ENCODE measurements around the gene LRRIQ4.
A peak's percentile ranks its signal among the peaks of the same experiment; 100 is the strongest.

DNA sequence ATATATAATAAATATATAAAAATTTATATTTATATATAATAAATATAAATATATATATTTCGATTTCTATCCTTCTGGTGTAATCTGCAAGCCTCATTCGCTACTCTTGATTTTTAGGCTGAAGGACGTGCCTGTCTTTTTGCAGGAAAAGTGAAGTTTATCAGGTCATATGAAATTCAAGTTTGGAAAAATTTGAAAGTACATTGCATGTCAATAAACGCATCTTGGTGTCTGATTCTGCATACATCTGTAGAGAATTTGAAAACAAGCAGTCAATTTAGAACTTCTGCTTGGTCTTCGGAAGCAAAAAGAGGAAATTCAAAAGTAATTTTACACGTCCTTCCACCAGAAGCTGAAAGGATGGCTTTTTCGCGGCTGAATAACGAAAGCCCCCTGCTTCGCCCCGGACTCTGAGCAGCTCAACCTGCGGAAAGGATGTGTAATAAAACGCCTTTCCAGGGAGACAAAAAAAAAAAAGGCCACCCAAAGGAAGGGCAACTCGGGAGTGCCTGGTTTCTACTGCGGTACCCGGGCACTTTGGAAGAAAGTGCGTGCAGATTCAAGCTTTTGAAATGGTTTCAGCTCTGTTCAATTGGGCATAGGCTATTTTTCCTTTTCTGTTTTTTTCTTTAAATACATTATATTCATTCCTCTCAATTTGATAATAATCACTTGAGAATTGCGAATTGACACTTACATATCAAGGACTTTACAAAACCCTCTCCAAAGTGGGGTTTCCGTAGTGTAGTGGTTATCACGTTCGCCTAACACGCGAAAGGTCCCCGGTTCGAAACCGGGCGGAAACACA is 41.0 kb upstream of the LRRIQ4 start:
- no peak for TF ChIP-seq NFIC (IDR thresholded peaks at IDR 0.05)
- TF ChIP-seq, protein P1, sequence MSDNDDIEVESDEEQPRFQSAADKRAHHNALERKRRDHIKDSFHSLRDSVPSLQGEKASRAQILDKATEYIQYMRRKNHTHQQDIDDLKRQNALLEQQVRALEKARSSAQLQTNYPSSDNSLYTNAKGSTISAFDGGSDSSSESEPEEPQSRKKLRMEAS (IDR thresholded peaks at IDR 0.05) = no peak
- 0 out of 2 replicates have a peak, but pooled peaks have one; percentile 11 for TF ChIP-seq EP300 (IDR thresholded peaks at IDR 0.05; ENCODE audit: borderline replicate concordance)
- TF ChIP-seq RAD21 (IDR thresholded peaks at IDR 0.05; ENCODE audit: low read depth) = no peak; the same call in 1 of the 2 replicates
- peak; percentile 92 for TF ChIP-seq TEAD4 (IDR thresholded peaks at IDR 0.05)
- TF ChIP-seq TAF1 (IDR thresholded peaks at IDR 0.05; ENCODE audit: low read depth) = no peak
- no peak for TF ChIP-seq YY1 (IDR thresholded peaks at IDR 0.05; ENCODE audit: low read depth)
